ENCODE results near the gene ZBTB25. TPM values are rescaled to one million over a fixed set of nuclear protein-coding genes. Genes with fewer than 3 reads are reported as not detected.

Gene ZBTB25
- polyA plus RNA-seq, 1 of the 3 experiments (the other 2 are of a cell fraction): 4.5 TPM

DNA sequence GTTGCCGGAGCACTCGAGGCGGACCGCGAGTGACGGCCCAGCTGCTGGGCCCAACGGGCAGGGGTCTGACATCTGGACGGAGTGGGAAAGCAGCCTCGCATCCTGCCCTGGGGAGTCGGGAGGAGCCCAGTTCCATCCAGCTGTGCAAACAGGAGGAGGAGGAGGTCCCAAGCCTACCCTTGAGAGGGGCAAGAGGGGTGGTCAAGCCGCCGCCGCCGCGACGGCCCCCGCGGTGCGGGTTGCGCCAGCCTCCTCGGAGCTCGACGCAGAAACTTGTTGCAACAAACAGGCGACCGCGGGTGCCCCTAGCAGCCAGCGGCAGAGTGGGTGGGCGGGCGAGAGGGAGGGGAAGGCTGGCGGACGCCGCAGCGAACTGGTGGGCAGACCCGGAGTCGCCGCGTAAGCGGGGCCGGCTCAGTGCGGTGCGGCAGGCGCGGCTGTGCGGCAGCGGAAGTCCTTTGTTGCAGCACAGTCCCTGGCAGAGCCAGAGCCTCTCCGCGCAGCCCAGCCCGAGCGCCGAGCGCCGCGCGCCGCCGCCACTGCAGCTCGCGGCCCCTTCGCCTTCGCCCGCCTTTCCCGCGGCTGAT, 765 bp upstream of the ZBTB25 start, which contains the start of gene ZBTB1:
Gene ZBTB1, plus strand, starts transcription at position 461 of the 587 bp plus-strand sequence. CDS start 16,735 bp downstream, outside the sequence.
- peak; percentile 85 for DNase-seq
- Histone ChIP-seq H3K79me2 (ENCODE audit: insufficient read depth) (peaks cover 89% of the 10 kb centered on the region), H3K4me2 (peak within 1 kb of the TSS; percentile 98), H3K4me3 (ENCODE audit: low read depth in 2 of 2, low read length in 1 of 2) (peak within 1 kb of the TSS; percentile 72 to 92), H2AFZ (ENCODE audit: low read depth) (peak within 1 kb of the TSS; percentile 45), H3K4me1 (ENCODE audit: control insufficient read depth in 1 of 2, insufficient read depth in 2 of 2, low read depth in 1 of 2, low read length in 1 of 2) (peaks cover 33 to 40% of the 10 kb centered on the region in 2 experiments), H3K27me3 (ENCODE audit: insufficient read depth) (no peaks in the 10 kb centered on the region), H3K9me3 (no peaks in the 10 kb centered on the region), H3K27ac (ENCODE audit: low read depth in 2 of 2, low read length in 1 of 2) (peak within 1 kb of the TSS; percentile 95 to 99), H3K9me2 (no peaks in the 10 kb centered on the region), H3K36me3 (replicated peaks in 1 of 2; ENCODE audit: control insufficient read depth in 1 of 2, insufficient read depth in 2 of 2, low read length in 1 of 2) (no peaks in the 10 kb centered on the region), H3K9ac (peak within 1 kb of the TSS; percentile 97), H3F3A (replicated peaks; ENCODE audit: insufficient read depth) (peaks cover 26% of the 10 kb centered on the region), H4K20me1 (ENCODE audit: insufficient read depth) (peaks cover 41% of the 10 kb centered on the region)
- WGBS (ENCODE audit: low lambda C conversion rate): 0% methylated on average over 15 of the region's 63 CpGs
- CTCF ChIA-PET: interaction anchor here (0.7 to 5.6 kb wide), 6 partner anchors 19 to 260 kb away, joined by 3 to 20 read pairs (median 4); no protein-coding TSS in a partner anchor
- TF ChIP-seq MXI1 (IDR thresholded peaks at IDR 0.05; ENCODE audit: low read depth, low read length): peak; percentile 10; the same call in 1 of the 2 replicates
- TF ChIP-seq SIN3A (IDR thresholded peaks at IDR 0.05; ENCODE audit: borderline replicate concordance, low read depth, low read length): peak; percentile 14; the same call in 1 of the 2 replicates
- TF ChIP-seq SMC3 (IDR thresholded peaks at IDR 0.05; ENCODE audit: low read depth, low read length): no peak
- TF ChIP-seq YY1 (IDR thresholded peaks at IDR 0.05; ENCODE audit: low read depth): no peak
- TF ChIP-seq RXRA (IDR thresholded peaks at IDR 0.05; ENCODE audit: borderline replicate concordance, low read depth): no peak
- peak; percentile 38; the same call in 1 of the 2 replicates for TF ChIP-seq POLR2AphosphoS5 (IDR thresholded peaks at IDR 0.05; ENCODE audit: low read depth, low read length)
- TF ChIP-seq RAD21 (IDR thresholded peaks at IDR 0.05; ENCODE audit: low read length): no peak
- no peak for TF ChIP-seq EZH2phosphoT487 (IDR thresholded peaks at IDR 0.05; ENCODE audit: borderline replicate concordance, low read depth)
- TF ChIP-seq MAX (IDR thresholded peaks at IDR 0.05; ENCODE audit: low read depth): peak; percentile 8; the same call in 1 of the 2 replicates
- peak; percentile 83 for TF ChIP-seq TAF1 (IDR thresholded peaks at IDR 0.05; ENCODE audit: borderline replicate concordance, low read depth, low read length)
- TF ChIP-seq, protein P1, sequence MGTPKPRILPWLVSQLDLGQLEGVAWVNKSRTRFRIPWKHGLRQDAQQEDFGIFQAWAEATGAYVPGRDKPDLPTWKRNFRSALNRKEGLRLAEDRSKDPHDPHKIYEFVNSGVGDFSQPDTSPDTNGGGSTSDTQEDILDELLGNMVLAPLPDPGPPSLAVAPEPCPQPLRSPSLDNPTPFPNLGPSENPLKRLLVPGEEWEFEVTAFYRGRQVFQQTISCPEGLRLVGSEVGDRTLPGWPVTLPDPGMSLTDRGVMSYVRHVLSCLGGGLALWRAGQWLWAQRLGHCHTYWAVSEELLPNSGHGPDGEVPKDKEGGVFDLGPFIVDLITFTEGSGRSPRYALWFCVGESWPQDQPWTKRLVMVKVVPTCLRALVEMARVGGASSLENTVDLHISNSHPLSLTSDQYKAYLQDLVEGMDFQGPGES (IDR thresholded peaks at IDR 0.05; ENCODE audit: low read depth, low read length): no peak
- 0 out of 2 replicates have a peak, but pooled peaks have one; percentile 31 for TF ChIP-seq PBX3 (IDR thresholded peaks at IDR 0.05)
- no peak for TF ChIP-seq USF2 (IDR thresholded peaks at IDR 0.05; ENCODE audit: borderline replicate concordance, low read depth, low read length)
- peak; percentile 13 for TF ChIP-seq NRF1 (IDR thresholded peaks at IDR 0.05; ENCODE audit: low read depth, low read length)
- TF ChIP-seq FOSL2 (IDR thresholded peaks at IDR 0.05; ENCODE audit: borderline replicate concordance, low read depth): no peak
- no peak for TF ChIP-seq REST (IDR thresholded peaks at IDR 0.05; ENCODE audit: low read depth, low read length)
- POLR2A ChIA-PET: interaction anchor here (0.6 to 2.3 kb wide), 5 partner anchors 15 to 797 kb away, joined by 3 to 7 read pairs (median 4); partner anchors contain the start of gene HSPA2

Data from SK-N-SH (cell line).